GM12872 (cell line): ENCODE measurements around the gene CALU.

ENCODE experiments used
- CTCF ChIP-seq: IDR thresholded peaks from 3 replicates; pipeline ENCODE4 v1.5.1; 2011; ENCODE audit warnings: low read depth, mild to moderate bottlenecking, low read length, moderate library complexity; ENCODE audit not compliant: insufficient read depth

Gene CALU

GRCh38 chr7:128725531-128725930, 13.6 kb upstream of the CALU start:
- TF ChIP-seq CTCF = no peak

GRCh38 chr7:128726059-128726736, 13.0 kb upstream of the CALU start:
- TF ChIP-seq CTCF = no peak

GRCh38 chr7:128726737-128727072, 12.5 kb upstream of the CALU start:
- TF ChIP-seq CTCF = no peak

GRCh38 chr7:128727239-128727638, 11.9 kb upstream of the CALU start:
- TF ChIP-seq CTCF = no peak

GRCh38 chr7:128728598-128728997, 10.6 kb upstream of the CALU start:
- no peak for TF ChIP-seq CTCF

GRCh38 chr7:128729494-128729893, 9.7 kb upstream of the CALU start:
- no peak for TF ChIP-seq CTCF

GRCh38 chr7:128731184-128731583, 8.0 kb upstream of the CALU start:
- TF ChIP-seq CTCF = no peak
